ENCODE measurements around the gene PPME1. TPM values are rescaled to one million over a fixed set of nuclear protein-coding genes. Genes with fewer than 3 reads are reported as not detected.

The PPME1 gene
- total RNA-seq, 1 donor from 2014 or later = 12.6 TPM

GRCh38 chr11:74256378-74257133 lies 85.5 kb downstream of the PPME1 start:
- DNase-seq (ENCODE audit: low read depth) (no peak), FAIRE-seq (no peak)
- Histone ChIP-seq H3K27me3 (ENCODE audit: control insufficient read depth, insufficient read depth, low read length) (no peaks in the 10 kb centered on the region), H3K36me3 (ENCODE audit: control insufficient read depth, insufficient read depth, low read length) (peaks cover 6% of the 10 kb centered on the region), H3K4me3 (ENCODE audit: low read depth, low read length) (no peak overlapping the region)
- TF ChIP-seq CTCF (IDR thresholded peaks at IDR 0.05; ENCODE audit: insufficient read depth, low read length, severe bottlenecking) = no peak

GRCh38 chr11:74257959-74258553 lies 87.0 kb downstream of the PPME1 start:
- peaks cover 6% of the 10 kb centered on the region for H3K27me3 ChIP-seq (ENCODE audit: control insufficient read depth, insufficient read depth, low read length)
- DNase-seq (ENCODE audit: low read depth) = peak; percentile 37
- TF ChIP-seq CTCF (IDR thresholded peaks at IDR 0.05; ENCODE audit: insufficient read depth, low read length, severe bottlenecking) = no peak
- no peak for FAIRE-seq
- H3K4me3 ChIP-seq (ENCODE audit: low read depth, low read length) = no peak overlapping the region
- H3K36me3 ChIP-seq (ENCODE audit: control insufficient read depth, insufficient read depth, low read length) = peaks cover 6% of the 10 kb centered on the region

GRCh38 chr11:74262725-74263124 lies 91.6 kb downstream of the PPME1 start:
- FAIRE-seq = peak; percentile 47
- Histone ChIP-seq H3K4me3 (ENCODE audit: low read depth, low read length) (no peak overlapping the region), H3K27me3 (ENCODE audit: control insufficient read depth, insufficient read depth, low read length) (peaks cover 6% of the 10 kb centered on the region), H3K36me3 (ENCODE audit: control insufficient read depth, insufficient read depth, low read length) (no peaks in the 10 kb centered on the region)
- DNase-seq (ENCODE audit: low read depth) = no peak
- no peak for TF ChIP-seq CTCF (IDR thresholded peaks at IDR 0.05; ENCODE audit: insufficient read depth, low read length, severe bottlenecking)

- peaks cover 6% of the 10 kb centered on the region for H3K27me3 ChIP-seq (ENCODE audit: control insufficient read depth, insufficient read depth, low read length)
- DNase-seq (ENCODE audit: low read depth) = no peak
- no peak for FAIRE-seq
- TF ChIP-seq CTCF (IDR thresholded peaks at IDR 0.05; ENCODE audit: insufficient read depth, low read length, severe bottlenecking) = no peak
- H3K36me3 ChIP-seq (ENCODE audit: control insufficient read depth, insufficient read depth, low read length) = no peaks in the 10 kb centered on the region
- H3K4me3 ChIP-seq (ENCODE audit: low read depth, low read length) = no peak overlapping the region
These were observed 94.2 kb downstream of the PPME1 start for GRCh38 chr11:74265256-74265655.

- peaks cover 6% of the 10 kb centered on the region for H3K27me3 ChIP-seq (ENCODE audit: control insufficient read depth, insufficient read depth, low read length)
- DNase-seq (ENCODE audit: low read depth) = no peak
- H3K36me3 ChIP-seq (ENCODE audit: control insufficient read depth, insufficient read depth, low read length) = no peaks in the 10 kb centered on the region
- no peak for FAIRE-seq
- no peak for TF ChIP-seq CTCF (IDR thresholded peaks at IDR 0.05; ENCODE audit: insufficient read depth, low read length, severe bottlenecking)
- no peak overlapping the region for H3K4me3 ChIP-seq (ENCODE audit: low read depth, low read length)
These were observed 95.9 kb downstream of the PPME1 start for GRCh38 chr11:74267014-74267413.

Measured in bronchial epithelial cell (primary cell).